Smooth muscle cell (in vitro differentiated cells): Measurements from ENCODE around the gene DRC7. TPM values are rescaled to one million over a fixed set of nuclear protein-coding genes. Genes with fewer than 3 reads are reported as not detected.

Source experiments
- DNase-seq: peaks from one replicate; lab custom pipeline; 2025; ENCODE audit not compliant: unreplicated experiment; lab: John Stamatoyannopoulos, UW
- H2AFZ ChIP-seq: fragments of 200-600 bp; sonication (generic); 2 replicates; pipeline ENCODE4 v1.6.0; 2016; ENCODE audit warnings: antibody characterized with exemption, low read depth, mild to moderate bottlenecking
- H3F3A ChIP-seq: fragments of 200-600 bp; sonication (generic); 2 replicates; pipeline ENCODE4 v1.6.0; 2017; ENCODE audit warnings: antibody characterized with exemption, low read depth
- H3K27ac ChIP-seq: fragments of 200-600 bp; sonication (generic); 2 replicates; pipeline ENCODE4 v1.5.1; 2016; ENCODE audit warnings: low read depth, mild to moderate bottlenecking
- H3K27me3 ChIP-seq: fragments of 200-600 bp; sonication (generic); 2 replicates; pipeline ENCODE4 v1.6.1; 2016; ENCODE audit warnings: low read depth, mild to moderate bottlenecking
- H3K36me3 ChIP-seq: fragments of 200-600 bp; sonication (generic); 2 replicates; pipeline ENCODE4 v1.5.1; 2016; ENCODE audit warnings: low read depth
- H3K4me1 ChIP-seq: fragments of 200-600 bp; sonication (generic); 2 replicates; pipeline ENCODE4 v1.5.1; 2016; ENCODE audit warnings: low read depth
- H3K4me2 ChIP-seq: fragments of 200-600 bp; sonication (generic); 2 replicates; pipeline ENCODE4 v1.6.0; 2016; ENCODE audit warnings: mild to moderate bottlenecking
- H3K4me3 ChIP-seq: fragments of 200-600 bp; sonication (generic); 2 replicates; pipeline ENCODE4 v1.5.1; 2016; ENCODE audit warnings: mild to moderate bottlenecking
- H3K79me2 ChIP-seq: fragments of 200-600 bp; sonication (generic); 2 replicates; pipeline ENCODE4 v1.6.0; 2016; ENCODE audit warnings: low read depth, mild to moderate bottlenecking
- H3K9ac ChIP-seq: fragments of 200-600 bp; sonication (generic); 2 replicates; pipeline ENCODE4 v1.6.0; 2016; ENCODE audit warnings: low read depth
- H3K9me3 ChIP-seq: fragments of 200-600 bp; sonication (generic); replicated peaks from 2 replicates; pipeline ENCODE4 v1.5.1; 2016; ENCODE audit warnings: low read depth
- H4K20me1 ChIP-seq: fragments of 200-600 bp; sonication (generic); 2 replicates; pipeline ENCODE4 v1.6.0; 2016; ENCODE audit warnings: low read depth
- CTCF ChIP-seq: fragments of 200-600 bp; sonication (generic); IDR thresholded peaks from 2 replicates; pipeline ENCODE4 v1.5.1; 2017; ENCODE audit warnings: borderline replicate concordance, mild to moderate bottlenecking, antibody characterized with exemption; ENCODE audit not compliant: insufficient read depth, poor library complexity, severe bottlenecking
- WGBS: methylation state at CpG from one replicate; pipeline ENCODE4 v1.1.7; 2016; ENCODE audit warnings: low lambda C conversion rate; 5-methylcytosine and 5-hydroxymethylcytosine counted together
- polyA plus RNA-seq: library from polyadenylated mRNA; unstranded; fragments of >200 nt; fragmentation: Nextera tagmentation; extraction: Ambion mirVana; gene quantifications from 2 replicates; pipeline ENCODE4 v1.2.1, GENCODE V29; 2016
- total RNA-seq: library from RNA; depleted of rRNA; stranded (reverse); fragments of >200 nt; gene quantifications from 2 replicates; pipeline ENCODE4 v1.2.3, GENCODE V29; 2014

DRC7 gene
- total and polyA plus RNA-seq, 2 experiments from 2014 or later, result 0.94 TPM; not detected in 1

- no peak for TF ChIP-seq CTCF
Observed at GRCh38 chr16:57688987-57689761, 5.4 kb upstream of the DRC7 start.

GRCh38 chr16:57689762-57690558 lies 4.6 kb upstream of the DRC7 start:
- H3F3A ChIP-seq, result no peaks in the 10 kb centered on the region
- H3K27me3 ChIP-seq, result no peaks in the 10 kb centered on the region

More at GRCh38 chr16:57688987-57689761, 5.4 kb upstream of the DRC7 start:
- no peak for DNase-seq
- no peak overlapping the region for H3K4me3 ChIP-seq
- no peak overlapping the region for H3K4me2 ChIP-seq
- 77% methylated on average over 14 of the region's 15 CpGs for WGBS
- H3K27ac ChIP-seq, result no peak overlapping the region
- no peaks in the 10 kb centered on the region for H3K9me3 ChIP-seq
- H3K36me3 ChIP-seq, result no peaks in the 10 kb centered on the region
- no peaks in the 10 kb centered on the region for H3F3A ChIP-seq
- no peaks in the 10 kb centered on the region for H4K20me1 ChIP-seq
- H3K79me2 ChIP-seq, result no peaks in the 10 kb centered on the region
- H3K27me3 ChIP-seq, result no peaks in the 10 kb centered on the region
- no peak overlapping the region for H3K9ac ChIP-seq
- no peaks in the 10 kb centered on the region for H3K4me1 ChIP-seq
- H2AFZ ChIP-seq, result no peak overlapping the region

GRCh38 chr16:57690782-57691471 lies 3.7 kb upstream of the DRC7 start:
- DNase-seq, result no peak
- 60% methylated on average over 4 of the region's 4 CpGs for WGBS
- TF ChIP-seq CTCF, result no peak
- H3K79me2 ChIP-seq, result no peaks in the 10 kb centered on the region
- H4K20me1 ChIP-seq, result no peaks in the 10 kb centered on the region
- no peaks in the 10 kb centered on the region for H3F3A ChIP-seq
- H3K36me3 ChIP-seq, result no peaks in the 10 kb centered on the region
- no peak overlapping the region for H3K9ac ChIP-seq
- no peak overlapping the region for H3K4me2 ChIP-seq
- H3K4me1 ChIP-seq, result no peaks in the 10 kb centered on the region
- H3K27me3 ChIP-seq, result no peaks in the 10 kb centered on the region
- no peaks in the 10 kb centered on the region for H3K9me3 ChIP-seq
- no peak overlapping the region for H3K27ac ChIP-seq
- H2AFZ ChIP-seq, result no peak overlapping the region
- H3K4me3 ChIP-seq, result no peak overlapping the region

More at GRCh38 chr16:57689762-57690558, 4.6 kb upstream of the DRC7 start:
- Histone ChIP-seq H3K36me3 (no peaks in the 10 kb centered on the region), H4K20me1 (no peaks in the 10 kb centered on the region), H3K4me2 (no peak overlapping the region), H3K27ac (no peak overlapping the region), H3K79me2 (no peaks in the 10 kb centered on the region), H3K9me3 (no peaks in the 10 kb centered on the region), H2AFZ (no peak overlapping the region), H3K4me1 (no peaks in the 10 kb centered on the region), H3K4me3 (no peak overlapping the region), H3K9ac (no peak overlapping the region)
- DNase-seq, result no peak
- no peak for TF ChIP-seq CTCF
- WGBS, result 75% methylated on average over 13 of the region's 13 CpGs
